ENCODE measurements around the gene SEPTIN10. TPM values are rescaled to one million over a fixed set of nuclear protein-coding genes. Genes with fewer than 3 reads are reported as not detected.

Gene SEPTIN10
- total RNA-seq, 2 donors from 2014 or later = 66.3 to 94.9 TPM

DNA sequence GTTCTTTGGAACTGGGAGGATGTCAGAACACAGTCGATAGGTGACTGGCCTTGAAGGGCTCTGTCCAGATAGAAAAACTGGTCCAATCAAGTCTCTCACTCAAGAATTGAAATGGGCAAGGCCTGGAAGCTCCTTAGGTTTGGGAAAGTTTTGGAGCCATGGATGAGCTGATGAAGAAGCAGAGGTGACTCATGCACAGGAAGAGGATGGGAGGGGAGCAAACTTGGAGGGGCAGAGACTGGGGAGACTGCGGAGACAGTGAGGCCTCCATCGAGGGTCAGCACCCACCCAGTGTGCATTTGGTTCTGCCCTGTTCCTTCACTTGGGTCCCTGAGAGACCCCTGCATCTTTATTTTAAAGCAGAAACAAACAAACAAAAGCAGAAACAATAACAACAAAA is 41.5 kb upstream of the SEPTIN10 start:
- H3K9me3 ChIP-seq = no peaks in the 10 kb centered on the region
- no peak for DNase-seq (ENCODE audit: low spot score)
- no peaks in the 10 kb centered on the region for H3K27me3 ChIP-seq (replicated peaks; ENCODE audit: insufficient read depth)
- intact Hi-C loops (cut with DNase I) = no loop called here
- H3K4me3 ChIP-seq = no peak overlapping the region
- WGBS = 77% methylated on average over 3 of the region's 3 CpGs
- H3K36me3 ChIP-seq = no peaks in the 10 kb centered on the region
- no peak overlapping the region for H3K27ac ChIP-seq
- no peaks in the 10 kb centered on the region for H3K4me1 ChIP-seq (replicated peaks)
- TF ChIP-seq POLR2A (IDR thresholded peaks at IDR 0.05) = no peak
- no peak for TF ChIP-seq POLR2AphosphoS5 (IDR thresholded peaks at IDR 0.05)
- TF ChIP-seq, protein P1, sequence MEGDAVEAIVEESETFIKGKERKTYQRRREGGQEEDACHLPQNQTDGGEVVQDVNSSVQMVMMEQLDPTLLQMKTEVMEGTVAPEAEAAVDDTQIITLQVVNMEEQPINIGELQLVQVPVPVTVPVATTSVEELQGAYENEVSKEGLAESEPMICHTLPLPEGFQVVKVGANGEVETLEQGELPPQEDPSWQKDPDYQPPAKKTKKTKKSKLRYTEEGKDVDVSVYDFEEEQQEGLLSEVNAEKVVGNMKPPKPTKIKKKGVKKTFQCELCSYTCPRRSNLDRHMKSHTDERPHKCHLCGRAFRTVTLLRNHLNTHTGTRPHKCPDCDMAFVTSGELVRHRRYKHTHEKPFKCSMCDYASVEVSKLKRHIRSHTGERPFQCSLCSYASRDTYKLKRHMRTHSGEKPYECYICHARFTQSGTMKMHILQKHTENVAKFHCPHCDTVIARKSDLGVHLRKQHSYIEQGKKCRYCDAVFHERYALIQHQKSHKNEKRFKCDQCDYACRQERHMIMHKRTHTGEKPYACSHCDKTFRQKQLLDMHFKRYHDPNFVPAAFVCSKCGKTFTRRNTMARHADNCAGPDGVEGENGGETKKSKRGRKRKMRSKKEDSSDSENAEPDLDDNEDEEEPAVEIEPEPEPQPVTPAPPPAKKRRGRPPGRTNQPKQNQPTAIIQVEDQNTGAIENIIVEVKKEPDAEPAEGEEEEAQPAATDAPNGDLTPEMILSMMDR (IDR thresholded peaks at IDR 0.05) = no peak

DNA sequence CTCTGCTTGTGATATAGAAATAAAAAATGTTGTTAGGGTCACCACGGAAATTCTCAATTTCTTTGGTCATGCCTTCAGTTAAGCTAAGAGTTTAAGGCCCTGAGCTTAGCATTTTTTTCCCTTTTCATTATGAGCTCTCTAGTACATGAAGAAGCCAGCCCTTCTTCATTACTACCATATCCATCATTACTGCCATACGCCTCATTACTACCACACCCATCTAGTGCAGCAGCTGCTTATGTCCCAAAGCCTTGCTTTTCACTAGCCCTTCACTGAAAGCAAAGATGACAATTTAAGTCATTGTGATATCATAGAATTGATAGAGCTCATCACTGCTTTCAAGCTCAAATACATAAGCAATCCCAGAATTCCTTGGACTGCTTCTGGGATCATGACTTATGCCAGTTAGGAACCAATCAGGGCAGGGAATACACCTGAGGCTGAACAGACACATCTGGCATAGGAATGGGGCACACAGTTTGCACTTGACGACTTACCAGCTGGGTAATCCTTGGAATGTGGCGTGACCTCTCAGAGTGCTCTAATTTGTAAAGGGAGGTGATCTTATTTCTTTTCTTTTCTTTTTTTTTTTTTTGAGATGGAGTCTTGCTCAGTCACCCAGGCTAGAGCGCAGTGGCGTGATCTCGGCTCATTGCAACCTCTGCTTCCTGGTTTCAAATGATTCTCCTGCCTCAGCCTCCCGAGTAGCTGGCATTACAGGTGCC is 40.7 kb upstream of the SEPTIN10 start:
- Histone ChIP-seq H3K27me3 (replicated peaks; ENCODE audit: insufficient read depth) (no peaks in the 10 kb centered on the region), H3K4me1 (replicated peaks) (no peaks in the 10 kb centered on the region), H3K36me3 (no peaks in the 10 kb centered on the region), H3K27ac (no peak overlapping the region), H3K9me3 (no peaks in the 10 kb centered on the region), H3K4me3 (no peak overlapping the region)
- WGBS = 95% methylated on average over 8 of the region's 8 CpGs
- TF ChIP-seq POLR2A (IDR thresholded peaks at IDR 0.05) (no peak), POLR2AphosphoS5 (IDR thresholded peaks at IDR 0.05) (no peak)
- TF ChIP-seq, protein P1 (IDR thresholded peaks at IDR 0.05) = no peak
- no peak for DNase-seq (ENCODE audit: low spot score)
- intact Hi-C loops (cut with DNase I) = no loop called here

DNA sequence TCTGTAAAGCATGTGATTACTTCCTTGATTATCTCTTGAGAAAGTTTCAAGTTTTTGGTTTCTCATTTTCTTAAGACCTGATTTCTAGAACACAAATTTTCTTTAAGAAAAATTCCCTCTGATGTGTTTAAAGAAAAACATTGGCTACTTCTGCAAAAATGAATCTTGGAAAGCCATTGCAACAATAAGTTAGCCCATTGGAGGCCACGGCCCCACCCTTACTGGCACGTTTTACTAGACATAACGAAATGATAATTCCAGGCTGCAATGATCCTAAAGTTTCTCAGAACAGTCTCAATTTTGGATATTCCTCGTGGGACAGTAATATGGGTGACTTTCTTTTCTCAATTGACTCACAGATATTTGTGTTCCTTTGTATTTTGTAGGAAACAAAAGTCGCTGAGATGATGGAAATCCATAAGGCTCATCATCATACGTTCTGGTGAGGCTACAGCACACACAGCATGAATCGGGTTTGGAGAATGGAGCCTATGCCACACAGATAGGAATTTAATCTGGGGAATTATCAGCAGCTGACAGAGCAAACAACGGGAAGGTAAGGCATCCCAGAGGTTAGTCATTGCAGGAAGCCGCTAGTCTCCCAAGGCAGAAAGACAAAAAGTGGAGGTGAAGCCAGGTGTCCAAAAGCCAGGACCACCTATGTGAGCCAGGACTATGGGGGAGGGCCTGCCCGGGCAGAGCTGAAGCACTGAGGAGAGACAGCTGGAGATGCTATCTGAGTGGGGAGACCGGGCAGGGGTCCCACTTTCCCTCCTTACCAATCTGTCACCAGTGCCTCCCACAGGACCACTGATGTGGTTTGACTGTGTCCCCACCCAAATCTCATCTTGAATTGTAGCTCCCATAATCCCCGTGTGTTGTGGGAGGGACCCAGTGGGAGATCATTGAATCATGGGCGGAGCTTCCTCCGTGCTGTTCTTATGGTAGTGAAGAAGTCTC is 36.2 kb upstream of the SEPTIN10 start:
- no peak for DNase-seq (ENCODE audit: low spot score)
- 69% methylated on average over 14 of the region's 14 CpGs for WGBS
- Histone ChIP-seq H3K36me3 (no peaks in the 10 kb centered on the region), H3K4me1 (replicated peaks) (peaks cover under 1% of the 10 kb centered on the region), H3K27me3 (replicated peaks; ENCODE audit: insufficient read depth) (no peaks in the 10 kb centered on the region), H3K9me3 (no peaks in the 10 kb centered on the region), H3K4me3 (no peak overlapping the region), H3K27ac (no peak overlapping the region)
- TF ChIP-seq POLR2AphosphoS5 (IDR thresholded peaks at IDR 0.05) = no peak
- TF ChIP-seq, protein P1 (IDR thresholded peaks at IDR 0.05) = no peak
- no peak for TF ChIP-seq POLR2A (IDR thresholded peaks at IDR 0.05)
- intact Hi-C loops (cut with DNase I) = no loop called here

DNA sequence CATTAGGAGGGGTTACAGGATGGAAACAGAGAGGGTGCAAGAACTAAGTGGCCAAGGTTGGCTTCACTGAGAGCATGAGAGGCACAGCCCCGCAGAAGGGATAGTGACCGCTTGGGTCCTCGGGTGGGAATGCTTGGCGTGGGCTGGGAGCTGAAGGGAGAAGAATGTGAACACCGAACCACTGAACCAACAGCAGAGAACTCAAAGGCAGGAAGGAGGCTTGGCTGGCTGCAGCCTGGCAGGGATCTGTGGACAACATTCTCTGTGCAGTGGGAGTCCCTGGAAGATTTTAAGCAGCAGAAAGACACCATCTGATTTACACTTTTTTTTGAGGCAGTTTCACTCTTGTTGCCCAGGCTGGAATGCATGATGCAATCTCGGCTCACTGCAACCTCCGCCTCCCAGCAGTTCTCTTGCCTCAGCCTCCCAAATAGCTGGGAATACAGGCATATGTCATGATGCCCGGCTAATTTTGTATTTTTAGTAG is 34.3 kb upstream of the SEPTIN10 start:
- Histone ChIP-seq H3K36me3 (no peaks in the 10 kb centered on the region), H3K27ac (no peak overlapping the region), H3K4me1 (replicated peaks) (peaks cover 9% of the 10 kb centered on the region), H3K9me3 (no peaks in the 10 kb centered on the region), H3K4me3 (no peak overlapping the region), H3K27me3 (replicated peaks; ENCODE audit: insufficient read depth) (no peaks in the 10 kb centered on the region)
- no peak for TF ChIP-seq POLR2AphosphoS5 (IDR thresholded peaks at IDR 0.05)
- no peak for TF ChIP-seq POLR2A (IDR thresholded peaks at IDR 0.05)
- TF ChIP-seq, protein P1 (IDR thresholded peaks at IDR 0.05) = no peak
- 91% methylated on average over 8 of the region's 8 CpGs for WGBS
- no peak for DNase-seq (ENCODE audit: low spot score)
- intact Hi-C loops (cut with DNase I) = no loop called here
